Neural crest cell (in vitro differentiated cells): Measurements from ENCODE around the gene LYSMD2. TPM values are rescaled to one million over a fixed set of nuclear protein-coding genes. Genes with fewer than 3 reads are reported as not detected.
A peak's percentile ranks its signal among the peaks of the same experiment; 100 is the strongest.

Experiments used
- DNase-seq: peaks from one replicate; pipeline ENCODE4 v3.0.0; 2021; ENCODE audit warnings: low read depth, mixed read lengths, low spot score
- H3K27ac Mint-ChIP-seq: one replicate; pipeline ENCODE4 v1.8.0; 2021; ENCODE audit warnings: mild to moderate bottlenecking, mixed read lengths; ENCODE audit not compliant: unreplicated experiment
- H3K27me3 Mint-ChIP-seq: 2 replicates; pipeline ENCODE4 v1.8.0; 2021; ENCODE audit warnings: low read depth, mild to moderate bottlenecking, mixed read lengths
- H3K36me3 Mint-ChIP-seq: 2 replicates; pipeline ENCODE4 v1.8.0; 2021; ENCODE audit warnings: low read depth, mild to moderate bottlenecking, mixed read lengths
- H3K4me1 Mint-ChIP-seq: 2 replicates; pipeline ENCODE4 v1.8.0; 2021; ENCODE audit warnings: mixed read lengths
- H3K4me3 Mint-ChIP-seq: one replicate; pipeline ENCODE4 v1.8.0; 2021; ENCODE audit warnings: mild to moderate bottlenecking, mixed read lengths
- H3K9me3 Mint-ChIP-seq: 2 replicates; pipeline ENCODE4 v1.8.0; 2021; ENCODE audit warnings: mixed read lengths
- CTCF ChIP-seq: fragments of 200-600 bp; sonication (generic); conservative IDR thresholded peaks from 2 replicates; pipeline ENCODE4 v1.5.0; 2021; ENCODE audit warnings: antibody characterized with exemption, mild to moderate bottlenecking
- total RNA-seq: library from RNA; stranded (reverse); gene quantifications from 2 replicates; pipeline ENCODE4 v1.2.1, GENCODE V29; 2021

Gene LYSMD2
- total RNA-seq, 1 donor from 2014 or later: 2.4 TPM

- peak overlapping the region; percentile 86 for H3K4me3 Mint-ChIP-seq
- no peaks in the 10 kb centered on the region for H3K36me3 Mint-ChIP-seq
- no peaks in the 10 kb centered on the region for H3K9me3 Mint-ChIP-seq
- H3K4me1 Mint-ChIP-seq: peaks cover 16% of the 10 kb centered on the region
- no peak overlapping the region for H3K27ac Mint-ChIP-seq
- no peak for TF ChIP-seq CTCF
- no peak for DNase-seq
- peaks cover 28% of the 10 kb centered on the region for H3K27me3 Mint-ChIP-seq
Measured at GRCh38 chr15:51735228-51736010, 2.0 kb downstream of the LYSMD2 start.

GRCh38 chr15:51732646-51733045 lies 4.8 kb downstream of the LYSMD2 start:
- Mint-ChIP-seq H3K27me3 (peaks cover 17% of the 10 kb centered on the region), H3K27ac (no peak overlapping the region), H3K36me3 (no peaks in the 10 kb centered on the region), H3K4me1 (peaks cover 9% of the 10 kb centered on the region), H3K9me3 (no peaks in the 10 kb centered on the region), H3K4me3 (no peak overlapping the region)
- no peak for TF ChIP-seq CTCF
- no peak for DNase-seq

- peaks cover 10% of the 10 kb centered on the region for H3K4me1 Mint-ChIP-seq
- no peak for DNase-seq
- TF ChIP-seq CTCF: no peak
- H3K27me3 Mint-ChIP-seq: peaks cover 15% of the 10 kb centered on the region
- H3K27ac Mint-ChIP-seq: no peak overlapping the region
- no peaks in the 10 kb centered on the region for H3K36me3 Mint-ChIP-seq
- no peak overlapping the region for H3K4me3 Mint-ChIP-seq
- no peaks in the 10 kb centered on the region for H3K9me3 Mint-ChIP-seq
Measured at GRCh38 chr15:51731549-51732267, 5.7 kb downstream of the LYSMD2 start.

GRCh38 chr15:51727141-51727897 lies 10.1 kb downstream of the LYSMD2 start:
- Mint-ChIP-seq H3K4me3 (no peak overlapping the region), H3K4me1 (peaks cover 14% of the 10 kb centered on the region), H3K36me3 (no peaks in the 10 kb centered on the region), H3K9me3 (no peaks in the 10 kb centered on the region), H3K27ac (peak overlapping the region; percentile 23), H3K27me3 (no peaks in the 10 kb centered on the region)
- DNase-seq: no peak
- no peak for TF ChIP-seq CTCF

GRCh38 chr15:51726302-51727073 lies 11.0 kb downstream of the LYSMD2 start:
- no peak for DNase-seq
- no peak overlapping the region for H3K27ac Mint-ChIP-seq
- H3K36me3 Mint-ChIP-seq: no peaks in the 10 kb centered on the region
- H3K4me1 Mint-ChIP-seq: peaks cover 14% of the 10 kb centered on the region
- H3K27me3 Mint-ChIP-seq: no peaks in the 10 kb centered on the region
- H3K4me3 Mint-ChIP-seq: no peak overlapping the region
- no peak for TF ChIP-seq CTCF
- H3K9me3 Mint-ChIP-seq: no peaks in the 10 kb centered on the region
